Iris pigment epithelial cell (primary cell): Measurements from ENCODE around the gene CASS4.

Experiments used
- DNase-seq: peaks from one replicate; pipeline ENCODE4 v3.0.0-alpha.2; 2011; ENCODE audit warnings: low read depth

CASS4 gene

DNA sequence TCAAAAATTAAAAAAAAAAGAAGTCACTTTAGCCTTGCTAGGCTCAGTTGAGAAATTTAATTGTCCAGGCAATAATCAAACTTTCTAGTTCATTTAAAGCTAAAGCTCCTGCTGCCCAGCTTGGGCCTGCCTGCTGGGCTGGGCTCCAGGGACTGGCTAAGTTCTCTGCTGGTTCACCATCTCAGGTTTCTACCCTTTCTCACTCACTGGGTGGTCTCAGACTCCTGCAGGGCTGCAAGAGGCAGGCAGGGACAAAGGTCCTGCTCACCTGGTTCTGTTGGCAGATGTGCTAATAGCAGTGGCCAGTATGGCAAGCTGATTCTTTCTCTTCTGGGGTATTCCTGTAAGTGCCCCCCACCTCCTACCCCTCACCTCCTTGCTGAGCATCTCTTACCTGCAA lies 35.2 kb downstream of the CASS4 start:
- DNase-seq: no peak

DNA sequence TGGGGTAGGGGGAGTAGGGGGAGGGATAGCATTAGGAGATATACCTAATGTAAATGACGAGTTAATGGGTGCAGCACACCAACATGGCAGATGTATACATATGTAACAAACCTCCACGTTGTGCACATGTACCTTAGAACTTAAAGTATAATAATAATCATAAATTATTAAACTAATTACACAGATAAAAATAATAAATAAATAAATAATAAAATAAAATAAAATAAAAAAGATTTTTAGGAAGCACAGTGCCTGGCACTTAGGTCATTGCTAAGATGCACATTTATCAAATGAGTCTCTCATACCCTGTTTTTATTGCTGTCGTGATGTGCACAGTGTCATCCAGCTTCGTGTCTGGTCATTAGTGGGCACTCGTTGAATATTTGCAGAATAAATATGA lies 37.4 kb downstream of the CASS4 start:
- no peak for DNase-seq

DNA sequence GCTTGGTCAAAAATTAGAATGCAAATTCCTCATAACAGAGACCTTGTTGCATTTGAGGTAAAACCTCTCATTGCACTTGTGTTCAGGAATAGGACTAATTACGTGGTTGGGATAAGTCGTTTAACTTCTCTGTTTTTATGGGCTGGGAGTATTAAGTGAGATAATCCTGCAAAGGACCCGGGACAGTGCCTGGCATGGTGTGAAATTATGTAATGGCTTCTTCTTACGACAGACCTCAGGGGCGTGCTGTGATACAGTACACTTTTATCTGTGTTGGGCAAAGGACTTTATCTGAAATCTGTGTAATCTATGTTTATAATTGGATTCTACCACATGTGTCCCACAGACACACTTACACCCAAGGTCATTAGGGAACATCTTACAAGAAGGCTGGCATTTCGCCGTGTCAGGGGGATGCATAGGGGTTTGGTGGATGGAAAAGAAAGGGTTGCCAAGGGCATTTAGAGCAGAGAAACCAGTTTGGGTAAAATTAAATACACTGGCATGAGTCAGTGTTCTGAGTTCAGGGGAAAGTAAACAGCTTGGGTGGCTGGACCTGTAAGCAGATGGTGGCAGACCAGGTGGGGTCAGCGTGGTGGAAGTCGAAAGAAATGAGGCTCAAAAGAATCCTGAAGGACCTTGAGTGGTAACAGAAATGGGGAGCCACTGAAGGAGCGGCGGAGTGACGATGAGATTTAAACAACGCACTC lies 39.2 kb downstream of the CASS4 start:
- DNase-seq: no peak

DNA sequence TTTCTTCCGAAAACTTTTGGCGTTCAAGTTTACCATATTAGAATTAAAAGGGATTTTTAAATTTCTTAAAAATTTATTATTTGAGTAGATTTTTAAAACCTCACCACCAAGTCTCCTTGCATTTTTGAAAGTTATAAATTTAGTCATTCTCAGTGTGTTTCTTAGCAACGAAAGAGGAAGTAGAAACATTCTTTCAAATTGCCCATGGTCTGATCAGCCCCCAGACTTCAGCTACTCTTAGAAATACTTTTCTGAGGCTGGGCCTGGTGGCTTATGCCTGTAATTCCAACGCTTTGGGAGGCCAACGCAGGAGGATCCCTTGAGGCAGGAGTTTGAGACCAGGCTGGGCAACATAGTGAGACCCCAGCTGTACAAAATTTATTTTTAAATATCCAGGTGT lies 41.3 kb downstream of the CASS4 start:
- DNase-seq: no peak

DNA sequence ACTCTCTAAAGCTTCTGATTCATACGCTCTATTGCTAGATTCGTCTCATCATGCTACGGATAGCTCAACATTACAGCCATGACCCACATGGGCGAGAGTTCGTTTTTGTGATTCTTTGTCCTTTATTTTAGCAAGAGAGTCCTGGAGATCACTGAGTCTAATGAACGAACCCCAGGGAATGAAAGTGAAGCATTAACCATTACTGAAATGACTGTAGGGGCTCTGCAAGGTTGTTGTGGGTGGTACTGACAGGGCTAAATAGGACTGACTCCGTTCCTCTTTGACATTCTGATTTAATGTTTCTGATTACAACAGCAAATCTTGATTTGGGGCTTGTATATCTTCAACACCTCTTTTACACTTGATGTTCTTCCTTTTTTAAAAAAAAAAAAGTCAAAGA lies 42.7 kb downstream of the CASS4 start:
- no peak for DNase-seq

DNA sequence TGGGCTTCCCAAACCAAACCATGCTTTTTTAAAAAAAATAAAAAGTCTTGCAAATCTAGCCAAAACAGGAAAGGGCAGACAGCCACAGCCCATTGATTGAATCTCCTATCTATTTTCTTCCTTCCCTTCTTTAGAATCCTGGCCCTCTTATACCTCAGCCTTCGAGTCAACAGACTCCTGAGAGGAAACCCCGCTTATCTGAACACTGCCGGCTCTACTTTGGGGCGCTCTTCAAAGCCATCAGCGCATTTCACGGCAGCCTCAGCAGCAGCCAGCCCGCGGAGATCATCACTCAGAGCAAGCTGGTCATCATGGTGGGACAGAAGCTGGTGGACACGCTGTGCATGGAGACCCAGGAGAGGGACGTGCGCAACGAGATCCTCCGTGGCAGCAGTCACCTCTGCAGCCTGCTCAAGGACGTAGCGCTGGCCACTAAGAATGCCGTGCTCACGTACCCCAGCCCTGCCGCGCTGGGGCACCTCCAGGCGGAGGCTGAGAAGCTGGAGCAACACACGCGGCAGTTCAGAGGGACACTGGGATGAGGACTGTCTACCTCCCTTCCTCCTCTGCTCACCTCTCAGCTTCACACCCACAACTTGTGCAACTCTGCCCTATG lies 46.3 kb downstream of the CASS4 start:
- DNase-seq: no peak

DNA sequence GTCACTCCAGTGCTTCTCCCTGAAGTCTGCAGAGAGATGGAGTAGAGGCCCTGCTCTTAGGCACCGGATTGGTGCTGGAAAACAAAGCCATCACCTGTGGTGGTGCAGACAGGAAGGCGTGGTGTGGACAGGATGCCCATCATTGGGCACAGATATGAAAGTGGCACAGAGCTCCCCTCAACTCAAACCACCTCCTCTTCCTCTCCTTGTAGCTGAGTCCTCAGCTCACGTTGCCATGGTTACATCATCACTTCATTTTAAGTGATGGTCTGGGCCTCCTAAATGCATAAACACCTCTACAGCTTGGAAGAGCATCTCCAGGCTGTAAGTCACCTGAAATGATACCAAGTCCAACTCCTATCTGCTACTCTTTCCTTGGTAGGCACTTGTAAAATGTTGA lies 48.4 kb downstream of the CASS4 start:
- DNase-seq: no peak

DNA sequence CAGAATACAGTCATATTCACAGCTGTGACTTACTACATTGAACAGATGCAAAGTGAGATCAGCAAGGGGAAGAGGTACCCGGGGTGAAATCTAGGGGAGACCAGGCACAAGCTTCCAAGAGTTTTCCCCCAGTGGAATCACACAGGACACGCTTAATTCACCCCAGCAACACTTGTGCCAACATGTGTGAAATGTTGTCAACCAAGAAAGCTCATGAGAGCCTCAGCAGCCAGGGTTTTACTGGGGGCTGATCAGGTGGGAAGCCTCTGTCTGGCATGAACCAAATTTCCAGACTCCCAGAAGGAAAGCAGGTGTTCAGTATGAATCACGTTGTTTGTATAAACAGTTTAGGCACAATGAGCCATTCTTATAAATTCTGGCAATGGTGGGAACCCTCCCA lies 49.5 kb downstream of the CASS4 start:
- DNase-seq: no peak

DNA sequence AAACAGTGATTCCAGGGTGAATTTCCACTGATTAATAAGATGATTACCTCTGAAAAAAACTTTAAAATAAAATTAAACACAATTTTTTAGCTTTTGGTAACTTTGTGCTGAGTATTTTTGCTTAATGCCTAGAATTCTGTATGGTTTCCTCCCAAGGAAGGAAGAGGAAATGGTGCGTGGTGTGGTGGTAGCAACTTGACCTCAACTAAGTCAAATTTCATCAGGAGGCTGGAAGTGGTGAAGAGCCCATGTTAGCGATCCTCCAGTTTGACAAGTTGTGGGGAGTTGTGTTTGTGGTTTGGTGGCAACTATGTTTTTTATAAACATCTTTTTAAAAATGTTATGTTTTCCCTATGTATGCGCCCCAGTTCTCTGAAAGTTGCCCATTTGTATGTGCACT lies 51.4 kb downstream of the CASS4 start:
- no peak for DNase-seq

DNA sequence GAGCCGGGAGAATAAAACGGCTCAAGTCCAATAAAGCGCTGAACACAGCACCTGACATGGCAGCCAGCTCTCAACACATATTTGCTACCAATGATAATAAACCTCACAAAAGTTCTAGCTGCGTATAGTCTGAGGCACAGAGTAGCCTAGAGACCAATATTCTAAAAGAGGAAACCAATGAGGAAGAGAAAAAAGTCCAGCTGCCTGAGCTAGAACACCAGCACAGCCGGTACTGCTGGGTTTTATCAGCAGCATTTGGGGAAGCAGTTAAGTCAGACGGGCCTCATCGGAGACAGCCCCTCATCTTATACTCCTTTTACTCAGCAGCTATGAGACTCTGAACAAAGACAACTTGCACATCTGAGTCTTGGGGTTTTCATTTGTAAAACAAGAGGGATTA lies 53.9 kb downstream of the CASS4 start:
- DNase-seq: no peak

DNA sequence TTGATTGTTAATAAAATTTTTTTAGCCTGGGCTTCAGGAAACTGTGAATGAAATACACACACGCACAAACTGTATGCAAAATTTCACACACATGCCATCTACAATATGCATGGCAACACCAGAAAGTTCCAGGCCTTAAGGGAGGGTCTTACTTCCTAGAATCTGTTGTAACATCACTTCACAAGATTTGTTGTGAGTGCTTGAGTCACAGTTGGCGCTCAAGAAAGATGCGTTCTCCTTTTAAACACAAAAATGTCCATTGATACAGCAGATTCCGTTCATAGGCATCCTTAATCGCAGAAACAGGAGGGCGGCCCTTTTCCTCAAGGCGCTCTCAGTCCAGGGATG lies 55.9 kb downstream of the CASS4 start:
- DNase-seq: no peak

DNA sequence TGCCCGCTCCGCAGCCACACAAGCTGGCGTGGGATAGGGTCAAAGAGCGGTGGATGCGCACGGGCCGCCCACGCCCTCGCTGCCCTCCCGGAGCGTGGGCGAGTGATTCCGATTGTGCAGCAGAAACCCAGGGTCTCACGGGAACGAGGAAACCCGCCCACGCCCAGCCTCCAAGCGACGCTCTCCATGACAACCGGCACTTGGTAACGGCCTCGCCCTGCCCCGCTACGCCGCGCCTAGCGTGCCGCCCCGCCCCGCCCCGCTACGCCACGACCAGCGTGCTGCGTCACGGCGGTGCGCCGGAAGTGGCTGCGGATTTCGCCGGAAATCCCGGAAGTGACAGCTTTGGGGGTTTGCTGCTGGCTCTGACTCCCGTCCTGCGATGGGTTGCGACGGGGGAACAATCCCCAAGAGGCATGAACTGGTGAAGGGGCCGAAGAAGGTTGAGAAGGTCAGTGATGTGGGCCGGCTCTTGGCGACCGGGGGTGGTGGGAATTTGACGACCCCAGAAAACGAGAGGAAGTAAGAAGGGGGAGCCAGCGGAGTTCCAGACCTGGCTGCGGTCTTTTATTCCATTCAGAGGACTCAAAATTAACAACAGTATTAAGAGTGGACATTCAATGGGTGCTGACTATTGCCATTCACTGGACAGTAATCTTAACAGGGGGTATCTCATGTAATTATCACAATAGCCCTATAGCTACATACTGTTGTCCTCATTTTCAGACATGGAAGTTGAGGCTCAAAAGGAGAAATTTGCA lies 56.4 kb downstream of the CASS4 start, which contains the start of gene RTF2:
Gene RTF2, plus strand, starts transcription at position 312 of the 761 bp plus-strand sequence. Its CDS starts 71 bp downstream, at position 383.
- DNase-seq: peak; percentile 98

DNA sequence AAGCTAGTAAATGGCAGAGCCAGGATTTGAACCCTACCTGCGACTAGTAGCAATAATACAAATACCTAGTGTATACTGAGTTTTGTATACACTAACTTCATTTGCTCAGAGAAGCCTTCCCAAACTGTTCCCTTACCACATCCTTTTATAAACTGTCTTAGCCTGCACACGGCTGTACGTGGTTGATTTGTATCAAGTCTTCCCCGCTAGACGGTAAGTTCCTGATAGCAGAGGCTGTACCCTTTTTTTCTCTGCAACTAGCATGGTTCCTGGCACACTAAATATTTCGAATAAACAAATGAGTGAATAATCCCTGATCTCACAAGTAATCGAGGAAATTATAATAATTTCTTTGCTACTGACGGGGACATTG lies 57.0 kb downstream of the CASS4 start:
- DNase-seq: no peak

DNA sequence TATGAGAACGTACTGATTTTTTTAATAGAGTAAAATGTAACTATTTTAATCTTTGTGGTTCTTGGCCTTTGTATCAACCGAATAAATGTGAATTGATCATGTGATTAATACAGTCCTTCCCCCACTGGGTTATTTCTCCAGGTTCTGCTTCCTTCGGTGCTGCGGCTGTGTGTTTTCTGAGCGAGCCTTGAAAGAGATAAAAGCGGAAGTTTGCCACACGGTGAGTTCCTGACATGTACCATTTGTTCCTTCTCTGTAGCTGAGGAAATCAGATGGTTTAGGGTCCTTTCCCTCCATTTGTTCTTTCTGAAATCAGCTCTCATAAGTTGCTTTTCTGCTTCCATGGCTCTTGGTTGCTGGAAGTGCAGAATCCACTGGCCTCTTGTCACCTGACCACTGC lies 71.9 kb downstream of the CASS4 start:
- no peak for DNase-seq

DNA sequence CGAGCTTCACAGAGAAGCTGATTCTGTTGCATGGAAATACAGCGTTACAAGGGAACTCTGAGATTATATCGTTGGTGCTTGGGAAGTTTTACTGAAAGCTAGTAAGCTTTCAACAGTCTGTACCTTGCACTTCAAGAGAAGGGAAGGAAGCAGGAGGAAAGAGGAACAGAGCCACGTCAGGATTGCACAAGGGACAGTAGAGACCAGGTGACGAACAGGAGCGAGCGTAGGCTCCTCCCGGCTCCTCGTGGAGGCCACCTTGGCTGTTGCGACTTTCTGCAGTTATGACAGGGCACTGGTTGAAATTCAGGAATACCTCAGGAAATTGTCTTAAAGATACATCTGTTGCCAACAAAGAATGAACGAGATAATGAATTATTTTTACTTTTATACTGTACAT lies 75.2 kb downstream of the CASS4 start:
- no peak for DNase-seq

DNA sequence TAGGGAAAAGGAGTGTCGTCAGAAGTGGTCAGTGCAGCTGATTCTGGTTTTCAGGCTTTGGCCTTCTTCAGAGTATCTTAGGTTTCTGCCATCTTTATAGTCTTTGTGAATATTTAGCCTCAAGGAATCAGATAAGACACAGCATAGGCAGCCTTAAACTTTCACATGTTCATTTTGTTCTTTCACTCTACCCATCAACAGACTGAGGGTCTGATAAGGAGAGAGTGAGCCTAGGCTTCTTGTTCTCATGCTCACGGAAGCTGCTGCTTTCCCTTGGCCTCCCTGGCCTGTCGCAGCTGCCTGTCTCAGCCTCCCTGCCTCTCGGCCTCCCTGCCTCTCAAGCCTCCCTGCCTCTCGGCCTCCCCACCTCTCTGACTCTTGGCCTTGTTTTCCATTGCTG lies 76.5 kb downstream of the CASS4 start:
- no peak for DNase-seq

DNA sequence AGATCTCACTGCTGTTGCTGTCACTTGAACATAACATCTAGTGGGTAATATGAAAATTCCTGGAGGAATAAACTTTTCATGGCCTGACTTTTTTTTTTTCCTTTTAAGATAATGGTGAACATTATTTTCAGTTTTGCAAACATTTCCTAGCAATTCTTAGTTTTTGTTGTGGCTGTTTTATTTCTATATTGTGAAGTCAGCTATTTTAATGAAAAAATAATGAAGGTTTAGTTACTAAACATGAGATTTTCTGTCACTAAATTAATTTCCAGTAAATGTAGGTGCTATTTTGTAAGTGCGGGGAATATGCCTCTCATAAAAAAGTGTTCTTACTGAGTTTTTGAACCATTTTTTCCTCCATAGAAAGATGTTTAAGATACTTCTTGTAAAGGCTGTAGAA lies 89.1 kb downstream of the CASS4 start:
- no peak for DNase-seq

DNA sequence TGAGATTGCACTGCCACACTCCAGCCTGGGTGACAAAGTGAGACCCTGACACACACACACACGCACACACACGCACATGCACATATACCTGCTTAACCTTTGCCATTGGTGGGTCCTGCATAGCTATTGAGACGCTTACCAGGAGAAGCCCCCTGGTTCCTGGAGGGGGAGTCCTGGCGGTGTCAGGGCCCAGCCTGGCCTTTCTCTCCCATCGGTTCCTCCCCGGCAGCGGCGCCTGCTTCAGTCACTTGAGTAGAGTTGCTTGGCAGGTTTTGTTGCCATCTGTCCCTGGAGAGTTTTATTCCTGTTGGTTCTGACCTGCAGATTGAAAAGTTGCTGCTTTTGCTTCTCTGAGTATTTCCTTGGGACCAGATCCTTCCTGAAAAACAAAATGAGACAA lies 91.9 kb downstream of the CASS4 start:
- no peak for DNase-seq

DNA sequence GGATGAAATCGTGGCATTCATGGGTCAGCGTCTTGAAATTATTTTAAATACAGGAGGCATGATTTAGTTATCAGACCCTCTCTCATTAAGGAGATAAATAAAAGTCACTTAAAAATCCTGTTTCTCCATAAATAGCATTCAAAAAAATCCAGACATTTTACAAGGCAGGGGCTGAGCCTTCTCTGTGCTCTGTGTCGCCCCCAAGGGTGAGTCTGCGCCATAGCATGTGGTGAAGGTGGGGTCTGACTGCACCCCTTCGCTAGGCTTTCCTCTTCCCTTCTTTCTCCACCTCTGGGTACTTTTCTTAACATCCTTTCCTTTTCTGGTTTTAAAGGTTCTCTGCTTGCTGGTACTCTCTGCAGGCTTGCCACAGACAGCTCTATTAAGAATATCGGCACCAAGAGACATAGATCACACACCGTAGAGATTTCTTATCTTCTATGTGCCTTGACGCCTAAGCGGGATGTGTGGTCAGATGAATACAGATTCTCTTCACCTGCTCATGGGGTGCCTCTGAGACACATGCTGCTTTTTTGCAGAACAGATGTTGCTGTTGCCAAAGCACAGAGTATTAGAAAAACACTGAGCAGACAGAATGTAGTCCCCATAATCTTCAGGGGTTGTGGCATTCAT lies 92.4 kb downstream of the CASS4 start:
- no peak for DNase-seq

DNA sequence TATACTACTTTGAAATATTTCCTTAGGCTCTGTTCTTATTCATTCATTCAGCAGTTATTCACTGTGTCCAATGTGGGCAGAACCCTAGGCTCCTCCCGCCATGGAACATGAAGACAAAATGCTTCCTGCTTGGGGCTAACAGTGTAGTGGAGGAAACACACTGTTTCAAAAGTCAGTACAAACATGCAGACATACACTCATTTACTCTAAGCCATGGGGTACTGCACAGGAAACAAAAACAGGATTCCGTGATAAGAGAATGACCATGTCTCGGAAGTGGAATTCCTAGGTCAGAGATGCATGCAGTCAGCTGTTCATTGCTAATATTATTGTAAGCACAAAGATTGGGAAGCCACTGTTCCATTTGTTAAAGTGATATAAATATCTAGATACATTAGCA lies 94.0 kb downstream of the CASS4 start:
- peak; percentile 31 for DNase-seq
